ENCODE measurements around the gene C19orf53.

The C19orf53 gene

GRCh38 chr19:13734751-13735150 lies 39.5 kb upstream of the C19orf53 start:
- no peak overlapping the region for H3K27ac ChIP-seq
- H3K4me3 ChIP-seq = no peak overlapping the region
- no peak for DNase-seq (ENCODE audit: low spot score)
- TF ChIP-seq CTCF (IDR thresholded peaks at IDR 0.05) = no peak

- Histone ChIP-seq H3K4me3 (no peak overlapping the region), H3K27ac (no peak overlapping the region)
- TF ChIP-seq CTCF (IDR thresholded peaks at IDR 0.05) = no peak
- no peak for DNase-seq (ENCODE audit: low spot score)
Measured at GRCh38 chr19:13738073-13738472, 36.2 kb upstream of the C19orf53 start.

GRCh38 chr19:13741893-13742292 lies 32.4 kb upstream of the C19orf53 start:
- no peak for TF ChIP-seq CTCF (IDR thresholded peaks at IDR 0.05)

DNA sequence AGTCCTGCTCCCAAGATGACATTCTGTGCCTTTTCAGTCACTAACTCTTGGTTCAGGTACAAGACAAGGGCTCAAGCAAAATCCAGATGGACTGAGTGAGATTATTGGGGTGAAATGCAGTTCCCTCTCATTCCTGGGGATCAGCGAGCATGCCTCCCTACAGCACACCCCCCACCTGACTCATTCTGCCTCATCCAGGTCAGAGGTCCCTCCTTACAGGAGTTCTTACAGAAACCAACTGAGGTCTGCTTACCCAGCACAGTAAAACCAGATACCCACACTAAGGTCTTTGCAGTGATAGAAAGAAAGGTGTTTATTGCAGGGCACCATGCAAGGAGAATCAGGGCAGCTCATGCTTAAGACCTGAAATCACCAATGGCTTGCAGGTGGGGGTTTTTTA lies 31.5 kb upstream of the C19orf53 start:
- no peak for DNase-seq (ENCODE audit: low spot score)
- no peak for TF ChIP-seq CTCF (IDR thresholded peaks at IDR 0.05)

More at GRCh38 chr19:13741893-13742292, 32.4 kb upstream of the C19orf53 start:
- Histone ChIP-seq H3K27ac (no peak overlapping the region), H3K4me3 (no peak overlapping the region)
- DNase-seq (ENCODE audit: low spot score) = no peak

GRCh38 chr19:13744174-13744573 lies 30.1 kb upstream of the C19orf53 start:
- no peak for TF ChIP-seq CTCF (IDR thresholded peaks at IDR 0.05)

More for the DNA sequence above, 31.5 kb upstream of the C19orf53 start:
- no peak overlapping the region for H3K27ac ChIP-seq
- no peak overlapping the region for H3K4me3 ChIP-seq

DNA sequence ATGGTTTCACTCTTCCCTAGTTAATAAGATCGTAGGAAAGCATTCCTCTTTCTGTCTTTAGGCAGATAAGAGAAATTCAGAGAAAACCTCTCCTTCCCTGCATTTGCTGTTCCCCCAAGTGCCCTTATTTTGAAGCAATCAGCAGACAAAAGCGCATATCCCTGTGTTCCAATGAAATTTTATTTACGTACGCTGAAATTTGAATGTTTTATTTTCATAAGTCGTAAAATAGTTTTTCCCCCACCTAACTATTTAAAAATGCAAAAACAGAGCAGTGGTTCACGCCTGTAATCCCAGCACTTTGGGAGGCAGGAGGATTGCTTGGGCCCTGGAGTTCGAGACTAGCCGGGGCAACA lies 27.2 kb upstream of the C19orf53 start:
- H3K27ac ChIP-seq = peak overlapping the region; percentile 83 to 95
- H3K4me3 ChIP-seq = peak overlapping the region; percentile 74
- no peak for DNase-seq (ENCODE audit: low spot score)
- TF ChIP-seq CTCF (IDR thresholded peaks at IDR 0.05) = no peak

More at GRCh38 chr19:13744174-13744573, 30.1 kb upstream of the C19orf53 start:
- no peak overlapping the region for H3K27ac ChIP-seq
- DNase-seq (ENCODE audit: low spot score) = no peak
- no peak overlapping the region for H3K4me3 ChIP-seq

- no peak for TF ChIP-seq CTCF (IDR thresholded peaks at IDR 0.05)
- DNase-seq (ENCODE audit: low spot score) = no peak
- Histone ChIP-seq H3K27ac (peak overlapping the region; percentile 83 to 95), H3K4me3 (peak overlapping the region; percentile 74)
Measured at GRCh38 chr19:13748169-13748828, 26.0 kb upstream of the C19orf53 start.

Measured in coronary artery (tissue), 2 donors.